ENCODE data around the gene C7orf57.
A peak's percentile ranks its signal among the peaks of the same experiment; 100 is the strongest.

DNA sequence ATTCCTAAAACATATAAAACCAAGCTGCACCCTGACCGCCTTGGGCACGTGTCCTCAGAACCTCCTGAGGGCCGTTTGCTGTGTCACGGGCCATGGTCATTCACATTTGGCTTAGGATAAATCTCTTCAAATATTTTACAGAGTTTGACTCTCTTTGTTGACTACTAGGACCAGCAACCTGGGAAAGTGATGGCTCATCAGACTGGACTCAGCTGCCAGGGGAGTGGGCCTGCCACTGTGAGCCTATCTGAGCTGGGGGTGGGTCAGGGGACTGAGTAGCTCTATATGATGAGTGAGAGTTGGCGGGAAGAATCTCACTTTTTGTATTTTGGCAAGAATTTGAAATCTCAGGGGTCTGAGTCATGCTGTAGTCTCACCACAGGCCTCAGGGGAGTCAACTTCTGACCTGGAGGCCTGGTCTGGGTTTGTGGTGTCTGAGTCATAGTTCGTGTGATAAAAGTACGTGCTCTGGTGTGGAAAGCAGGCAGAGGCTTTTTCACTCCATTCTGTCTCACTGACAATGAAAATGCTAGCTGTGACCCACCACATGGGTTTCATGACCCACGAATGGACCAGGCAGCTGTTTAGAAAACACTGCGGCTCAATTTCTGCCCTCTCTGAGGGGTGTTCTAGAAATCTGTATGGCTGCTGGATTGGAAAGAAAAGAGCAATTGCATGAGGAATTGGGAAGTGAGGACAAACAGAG lies 49.5 kb downstream of the C7orf57 start:
- TF ChIP-seq POLR2A (IDR thresholded peaks at IDR 0.05; ENCODE audit: low read depth, low read length) = no peak
- peak; percentile 27; the same call in 1 of the 2 replicates for TF ChIP-seq TAF1 (IDR thresholded peaks at IDR 0.05; ENCODE audit: low read depth, low read length)
- no peak for TF ChIP-seq SPI1 (IDR thresholded peaks at IDR 0.05; ENCODE audit: low read depth, low read length)
- no peak for TF ChIP-seq POLR2AphosphoS5 (IDR thresholded peaks at IDR 0.05; ENCODE audit: low read depth, low read length)

Data from GM12891 (cell line).